CD14-positive monocyte (primary cell): Measurements from ENCODE around the gene CACHD1. TPM values are rescaled to one million over a fixed set of nuclear protein-coding genes. Genes with fewer than 3 reads are reported as not detected.

Experiments
- DNase-seq, 3 donors: peaks; one replicate each; pipeline ENCODE4 v3.0.0-alpha.2; 2011 to 2022
- H2AFZ ChIP-seq: 2 replicates; pipeline ENCODE4 v1.6.0; 2012; ENCODE audit warnings: mild to moderate bottlenecking, low read depth, low read length, inconsistent platforms; ENCODE audit not compliant: insufficient read depth, poor library complexity, severe bottlenecking
- H3K27ac ChIP-seq, 2 donors: 1 replicate in 1 of 2; 2 replicates in 1 of 2; pipeline ENCODE4 v1.5.1; 2012 to 2013; ENCODE audit warnings: low read length in 2 of 2, control low read depth in 1 of 2, inconsistent platforms in 1 of 2, low read depth in 1 of 2, mild to moderate bottlenecking in 1 of 2
- H3K27me3 ChIP-seq, 2 donors: one replicate each; pipeline versions ENCODE4 v1.6.0 to v1.6.1; 2011 to 2013; ENCODE audit warnings: low read length in 2 of 2; ENCODE audit not compliant: control insufficient read depth in 2 of 2, insufficient read depth in 2 of 2
- H3K36me3 ChIP-seq, 2 donors: replicated peaks in 1 of 2; 1 replicate in 1 of 2; 2 replicates in 1 of 2; pipeline versions ENCODE4 v1.5.1 to v1.6.1; 2012 to 2013; ENCODE audit warnings: low read length in 2 of 2, control low read depth in 1 of 2, inconsistent platforms in 1 of 2, mild to moderate bottlenecking in 1 of 2; ENCODE audit not compliant: insufficient read depth in 2 of 2, control insufficient read depth in 1 of 2
- H3K4me1 ChIP-seq, 2 donors: 1 replicate in 1 of 2; 2 replicates in 1 of 2; pipeline versions ENCODE4 v1.5.1 to v1.6.1; 2012 to 2013; ENCODE audit warnings: low read length in 2 of 2, control low read depth in 1 of 2, inconsistent platforms in 1 of 2, mild to moderate bottlenecking in 1 of 2, moderate library complexity in 1 of 2; ENCODE audit not compliant: insufficient read depth in 2 of 2, control insufficient read depth in 1 of 2
- H3K4me2 ChIP-seq: replicated peaks from 2 replicates; pipeline ENCODE3; 2012; ENCODE audit warnings: low read length, moderate library complexity, mild to moderate bottlenecking; ENCODE audit not compliant: poor library complexity, severe bottlenecking; ENCODE audit errors: extremely low read depth
- H3K4me3 ChIP-seq, 3 experiments: fragments of 200-600 bp in 1 of 3; sonication (generic) in 1 of 3; replicated peaks in 1 of 3; 1 replicate in 2 of 3; 2 replicates in 1 of 3; pipeline ENCODE4 v1.5.1; 2011 to 2013; ENCODE audit warnings: low read length in 3 of 3, mild to moderate bottlenecking in 3 of 3, control low read depth in 2 of 3, low read depth in 2 of 3, inconsistent platforms in 1 of 3, moderate library complexity in 1 of 3
- H3K79me2 ChIP-seq: 2 replicates; pipeline ENCODE4 v1.6.0; 2012; ENCODE audit warnings: mild to moderate bottlenecking, control low read depth, inconsistent platforms, low read length, moderate library complexity; ENCODE audit not compliant: insufficient read depth
- H3K9ac ChIP-seq: 2 replicates; pipeline ENCODE4 v1.6.0; 2017; ENCODE audit warnings: low read length, mild to moderate bottlenecking; ENCODE audit not compliant: insufficient read depth, poor library complexity, severe bottlenecking
- H3K9me3 ChIP-seq, 2 donors: replicated peaks in 1 of 2; 1 replicate in 1 of 2; 2 replicates in 1 of 2; pipeline versions ENCODE4 v1.5.1 to v1.6.1; 2012 to 2013; ENCODE audit warnings: low read length in 2 of 2, control low read depth in 1 of 2; ENCODE audit not compliant: control insufficient read depth in 1 of 2, insufficient read depth in 1 of 2
- H4K20me1 ChIP-seq: 2 replicates; pipeline ENCODE4 v1.6.0; 2012; ENCODE audit warnings: mild to moderate bottlenecking, low read length, control low read depth, moderate library complexity; ENCODE audit not compliant: insufficient read depth
- H3K27ac Mint-ChIP-seq, 7 donors: one replicate each; pipeline ENCODE4 v1.8.0; 2020; ENCODE audit warnings: mild to moderate bottlenecking in 7 of 7, mixed read lengths in 7 of 7, moderate library complexity in 6 of 7, inconsistent platforms in 2 of 7
- H3K27me3 Mint-ChIP-seq, 3 donors: one replicate each; pipeline ENCODE4 v1.8.0; 2021 to 2022; ENCODE audit warnings: low read depth in 3 of 3, mild to moderate bottlenecking in 3 of 3, mixed read lengths in 3 of 3, moderate library complexity in 3 of 3, inconsistent platforms in 1 of 3
- H3K36me3 Mint-ChIP-seq, 2 donors: one replicate each; pipeline ENCODE4 v1.8.0; 2020; ENCODE audit warnings: mixed read lengths in 2 of 2, inconsistent platforms in 1 of 2, mild to moderate bottlenecking in 1 of 2
- H3K4me1 Mint-ChIP-seq: one replicate; pipeline ENCODE4 v1.8.0; 2020; ENCODE audit warnings: mild to moderate bottlenecking, mixed read lengths
- H3K4me3 Mint-ChIP-seq, 2 donors: one replicate each; pipeline ENCODE4 v1.8.0; 2020; ENCODE audit warnings: mild to moderate bottlenecking in 2 of 2, mixed read lengths in 2 of 2, moderate library complexity in 1 of 2
- H3K9me3 Mint-ChIP-seq, 7 donors: one replicate each; pipeline ENCODE4 v1.8.0; 2020 to 2022; ENCODE audit warnings: mixed read lengths in 7 of 7, mild to moderate bottlenecking in 6 of 7, moderate library complexity in 6 of 7, inconsistent platforms in 2 of 7
- WGBS: methylation state at CpG from one replicate; pipeline ENCODE4 v1.1.5; 2013; ENCODE audit warnings: missing lambda C conversion rate; ENCODE audit not compliant: insufficient coverage; 5-methylcytosine and 5-hydroxymethylcytosine counted together
- intact Hi-C, 2 donors: fragments of 100-400 bp; cut with micrococcal nuclease; formaldehyde crosslinking; loops; one replicate each; pipeline versions ENCODE4 v1.15.0 to v1.15.1; 2023
- polyA plus RNA-seq, 3 donors: library from polyadenylated mRNA; depleted of rRNA in 1 of 3; unstranded in 2 of 3; stranded (reverse) in 1 of 3; fragments of 300-500 nt in 2 of 3; fragments of >200 nt in 1 of 3; fragmentation: Illumina TruSeq in 2 of 3; gene quantifications; 1 replicate in 2 of 3; 2 replicates in 1 of 3; pipeline ENCODE4 v1.2.3, GENCODE V29; 2012 to 2021
- TF ChIP-seq, protein P1 (sequence below): fragments of 200-600 bp; IDR thresholded peaks from one replicate; pipeline ENCODE4 v1.8.0; 2022; ENCODE audit warnings: antibody characterized with exemption, mild to moderate bottlenecking

Gene CACHD1
- polyA plus RNA-seq, 3 donors: 0.12 TPM; not detected in 2

DNA sequence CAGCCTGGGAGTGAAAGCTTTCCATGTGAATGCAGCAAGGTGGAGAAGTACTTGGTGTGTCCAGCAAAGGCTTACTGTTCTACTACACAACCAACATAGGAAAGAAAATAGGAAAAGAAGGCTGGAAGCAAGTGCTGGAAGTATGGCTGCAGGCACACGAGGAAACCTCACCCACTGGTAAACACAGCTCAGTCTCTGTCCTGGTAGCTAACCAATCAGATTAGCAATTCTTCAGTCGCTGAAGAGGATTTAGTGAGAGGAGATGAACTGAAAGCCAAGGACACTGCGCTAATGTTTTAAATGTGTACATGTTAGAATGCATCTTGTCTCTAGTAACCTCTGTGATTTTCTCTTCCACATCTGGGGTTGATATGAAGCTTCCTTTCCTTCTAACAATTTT lies 36.2 kb upstream of the CACHD1 start:
- H3K27ac ChIP-seq: no peak overlapping the region
- H3K4me3 Mint-ChIP-seq: no peak overlapping the region
- TF ChIP-seq, protein P1, sequence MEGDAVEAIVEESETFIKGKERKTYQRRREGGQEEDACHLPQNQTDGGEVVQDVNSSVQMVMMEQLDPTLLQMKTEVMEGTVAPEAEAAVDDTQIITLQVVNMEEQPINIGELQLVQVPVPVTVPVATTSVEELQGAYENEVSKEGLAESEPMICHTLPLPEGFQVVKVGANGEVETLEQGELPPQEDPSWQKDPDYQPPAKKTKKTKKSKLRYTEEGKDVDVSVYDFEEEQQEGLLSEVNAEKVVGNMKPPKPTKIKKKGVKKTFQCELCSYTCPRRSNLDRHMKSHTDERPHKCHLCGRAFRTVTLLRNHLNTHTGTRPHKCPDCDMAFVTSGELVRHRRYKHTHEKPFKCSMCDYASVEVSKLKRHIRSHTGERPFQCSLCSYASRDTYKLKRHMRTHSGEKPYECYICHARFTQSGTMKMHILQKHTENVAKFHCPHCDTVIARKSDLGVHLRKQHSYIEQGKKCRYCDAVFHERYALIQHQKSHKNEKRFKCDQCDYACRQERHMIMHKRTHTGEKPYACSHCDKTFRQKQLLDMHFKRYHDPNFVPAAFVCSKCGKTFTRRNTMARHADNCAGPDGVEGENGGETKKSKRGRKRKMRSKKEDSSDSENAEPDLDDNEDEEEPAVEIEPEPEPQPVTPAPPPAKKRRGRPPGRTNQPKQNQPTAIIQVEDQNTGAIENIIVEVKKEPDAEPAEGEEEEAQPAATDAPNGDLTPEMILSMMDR: no peak
- H3K9me3 Mint-ChIP-seq: peaks cover 0 to 3% (median 0%) of the 10 kb centered on the region in 7 donors
- no peak overlapping the region for H3K27ac Mint-ChIP-seq
- H3K79me2 ChIP-seq: no peaks in the 10 kb centered on the region
- intact Hi-C loops: no loop called here
- H3K27me3 ChIP-seq: no peaks in the 10 kb centered on the region
- H3K4me1 Mint-ChIP-seq: no peaks in the 10 kb centered on the region
- H4K20me1 ChIP-seq: no peaks in the 10 kb centered on the region
- no peak overlapping the region for H2AFZ ChIP-seq
- H3K9ac ChIP-seq: no peak overlapping the region
- no peaks in the 10 kb centered on the region for H3K36me3 Mint-ChIP-seq
- no peak overlapping the region for H3K4me2 ChIP-seq
- peaks cover 0 to 5% (median 0%) of the 10 kb centered on the region in 3 donors for H3K27me3 Mint-ChIP-seq
- WGBS: no CpG with 5 or more reads among the region's 3 CpGs
- H3K36me3 ChIP-seq: no peaks in the 10 kb centered on the region
- H3K9me3 ChIP-seq: no peaks in the 10 kb centered on the region
- no peak overlapping the region for H3K4me3 ChIP-seq
- DNase-seq: no peak
- no peaks in the 10 kb centered on the region for H3K4me1 ChIP-seq

DNA sequence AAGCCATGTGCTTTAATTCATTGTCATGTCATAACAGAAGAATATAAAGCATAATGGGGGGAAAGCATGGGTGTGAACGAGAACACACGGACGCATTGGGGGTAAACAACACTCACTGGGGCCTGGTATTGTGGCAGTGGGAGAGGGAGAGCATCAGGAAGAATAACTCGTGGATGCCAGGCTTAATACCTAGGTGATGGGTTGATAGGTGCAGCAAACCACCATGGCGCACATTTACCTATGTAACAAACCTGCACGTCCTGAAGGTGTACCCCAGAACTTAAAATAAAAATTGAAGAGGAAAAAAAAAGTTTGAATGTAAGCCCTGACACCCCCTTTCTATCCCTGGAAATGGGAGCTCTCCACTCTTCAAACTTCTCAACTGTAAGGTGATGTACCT lies 34.9 kb upstream of the CACHD1 start:
- intact Hi-C loops: no loop called here
- H2AFZ ChIP-seq: no peak overlapping the region
- no peak overlapping the region for H3K9ac ChIP-seq
- 97% methylated on average over 3 of the region's 6 CpGs for WGBS
- DNase-seq: no peak
- no peaks in the 10 kb centered on the region for H4K20me1 ChIP-seq
- TF ChIP-seq, protein P1: no peak
- H3K9me3 Mint-ChIP-seq: peaks cover 0 to 3% (median 0%) of the 10 kb centered on the region in 7 donors
- H3K4me3 ChIP-seq: no peak overlapping the region
- H3K4me1 ChIP-seq: no peaks in the 10 kb centered on the region
- H3K36me3 Mint-ChIP-seq: no peaks in the 10 kb centered on the region
- peaks cover 0 to 5% (median 0%) of the 10 kb centered on the region in 3 donors for H3K27me3 Mint-ChIP-seq
- no peaks in the 10 kb centered on the region for H3K36me3 ChIP-seq
- no peak overlapping the region for H3K4me2 ChIP-seq
- no peak overlapping the region for H3K27ac ChIP-seq
- H3K4me3 Mint-ChIP-seq: no peak overlapping the region
- H3K79me2 ChIP-seq: no peaks in the 10 kb centered on the region
- H3K9me3 ChIP-seq: no peaks in the 10 kb centered on the region
- no peak overlapping the region for H3K27ac Mint-ChIP-seq
- H3K4me1 Mint-ChIP-seq: no peaks in the 10 kb centered on the region
- H3K27me3 ChIP-seq: no peaks in the 10 kb centered on the region
